Skeletal muscle tissue (tissue), 4 donors: Measurements from ENCODE around the gene MAU2. TPM values are rescaled to one million over a fixed set of nuclear protein-coding genes. Genes with fewer than 3 reads are reported as not detected.

Experiments
- H3K27ac ChIP-seq: one replicate; pipeline ENCODE4 v1.7.0; 2013; ENCODE audit warnings: mild to moderate bottlenecking, low read depth, low read length, inconsistent platforms
- H3K27me3 ChIP-seq, 3 donors: one replicate each; pipeline ENCODE4 v1.7.0; 2013; ENCODE audit warnings: low read length in 3 of 3; ENCODE audit not compliant: control insufficient read depth in 3 of 3, insufficient read depth in 3 of 3
- H3K36me3 ChIP-seq, 3 donors: one replicate each; pipeline ENCODE4 v1.7.0; 2013; ENCODE audit warnings: low read length in 3 of 3; ENCODE audit not compliant: control insufficient read depth in 3 of 3, insufficient read depth in 3 of 3
- H3K4me1 ChIP-seq, 3 donors: one replicate each; pipeline ENCODE4 v1.7.0; 2013; ENCODE audit warnings: low read length in 3 of 3, mild to moderate bottlenecking in 3 of 3; ENCODE audit not compliant: control insufficient read depth in 3 of 3, insufficient read depth in 3 of 3
- H3K4me3 ChIP-seq, 3 donors: one replicate each; pipeline ENCODE4 v1.7.0; 2013; ENCODE audit warnings: low read length in 3 of 3
- H3K9ac ChIP-seq, 3 donors: one replicate each; pipeline ENCODE4 v1.7.0; 2013; ENCODE audit warnings: low read length in 3 of 3, mild to moderate bottlenecking in 3 of 3, moderate library complexity in 2 of 3, low read depth in 1 of 3
- H3K9me3 ChIP-seq, 3 donors: one replicate each; pipeline ENCODE4 v1.7.0; 2013; ENCODE audit warnings: low read length in 3 of 3; ENCODE audit not compliant: control insufficient read depth in 3 of 3
- total RNA-seq: library from RNA; depleted of rRNA; stranded (reverse); fragments of >200 nt; gene quantifications from one replicate; pipeline ENCODE4 v1.2.3, GENCODE V29; 2014
- donor health status: Osteomylitis.

Gene MAU2
- total RNA-seq, 1 donor from 2014 or later = 20.9 TPM

GRCh38 chr19:19355606-19356139 lies 35.0 kb downstream of the MAU2 start:
- H3K27me3 ChIP-seq = no peaks in the 10 kb centered on the region
- H3K4me1 ChIP-seq = no peaks in the 10 kb centered on the region
- H3K4me3 ChIP-seq = no peak overlapping the region
- H3K9me3 ChIP-seq = no peaks in the 10 kb centered on the region
- H3K36me3 ChIP-seq = peaks cover 59 to 69% (median 67%) of the 10 kb centered on the region in 3 donors
- H3K27ac ChIP-seq = no peak overlapping the region
- H3K9ac ChIP-seq = no peak overlapping the region

GRCh38 chr19:19356500-19356899 lies 35.9 kb downstream of the MAU2 start:
- H3K9me3 ChIP-seq = no peaks in the 10 kb centered on the region
- H3K27ac ChIP-seq = no peak overlapping the region
- peaks cover 59 to 67% (median 64%) of the 10 kb centered on the region in 3 donors for H3K36me3 ChIP-seq
- no peaks in the 10 kb centered on the region for H3K27me3 ChIP-seq
- peaks cover 0 to 6% (median 4%) of the 10 kb centered on the region in 3 donors for H3K4me1 ChIP-seq
- no peak overlapping the region for H3K4me3 ChIP-seq
- no peak overlapping the region for H3K9ac ChIP-seq

GRCh38 chr19:19356901-19357566 lies 36.4 kb downstream of the MAU2 start:
- Histone ChIP-seq H3K4me3 (no peak overlapping the region), H3K9me3 (no peaks in the 10 kb centered on the region), H3K27me3 (no peaks in the 10 kb centered on the region), H3K36me3 (peaks cover 59 to 65% (median 62%) of the 10 kb centered on the region in 3 donors), H3K9ac (no peak overlapping the region), H3K27ac (no peak overlapping the region), H3K4me1 (peaks cover 0 to 6% (median 4%) of the 10 kb centered on the region in 3 donors)

- no peaks in the 10 kb centered on the region for H3K9me3 ChIP-seq
- H3K27me3 ChIP-seq = no peaks in the 10 kb centered on the region
- H3K9ac ChIP-seq = no peak overlapping the region
- peaks cover 5 to 10% (median 8%) of the 10 kb centered on the region in 3 donors for H3K4me1 ChIP-seq
- H3K27ac ChIP-seq = no peak overlapping the region
- H3K36me3 ChIP-seq = peaks cover 18 to 24% (median 21%) of the 10 kb centered on the region in 3 donors
- no peak overlapping the region for H3K4me3 ChIP-seq
These were observed 40.5 kb downstream of the MAU2 start for GRCh38 chr19:19361075-19361594.

GRCh38 chr19:19362075-19362474 lies 41.4 kb downstream of the MAU2 start:
- Histone ChIP-seq H3K9me3 (no peaks in the 10 kb centered on the region), H3K4me3 (no peak overlapping the region), H3K36me3 (peaks cover 9 to 16% (median 12%) of the 10 kb centered on the region in 3 donors), H3K27me3 (no peaks in the 10 kb centered on the region), H3K4me1 (peaks cover 8 to 13% (median 13%) of the 10 kb centered on the region in 3 donors), H3K9ac (no peak overlapping the region), H3K27ac (no peak overlapping the region)

GRCh38 chr19:19366434-19367396 lies 46.1 kb downstream of the MAU2 start:
- H3K27ac ChIP-seq = no peak overlapping the region
- peaks cover 7 to 9% (median 8%) of the 10 kb centered on the region in 3 donors for H3K4me1 ChIP-seq
- H3K27me3 ChIP-seq = no peaks in the 10 kb centered on the region
- H3K9me3 ChIP-seq = no peaks in the 10 kb centered on the region
- H3K9ac ChIP-seq = peak overlapping the region in 2 of 3 donors; percentile 10 to 33
- peak overlapping the region in 1 of 3 donors; percentile 13 for H3K4me3 ChIP-seq
- H3K36me3 ChIP-seq = no peaks in the 10 kb centered on the region

GRCh38 chr19:19368087-19368486 lies 47.5 kb downstream of the MAU2 start:
- H3K36me3 ChIP-seq = no peaks in the 10 kb centered on the region
- H3K4me3 ChIP-seq = no peak overlapping the region
- H3K27ac ChIP-seq = no peak overlapping the region
- no peaks in the 10 kb centered on the region for H3K27me3 ChIP-seq
- peaks cover 8 to 12% (median 9%) of the 10 kb centered on the region in 3 donors for H3K4me1 ChIP-seq
- no peak overlapping the region for H3K9ac ChIP-seq
- no peaks in the 10 kb centered on the region for H3K9me3 ChIP-seq

- no peak overlapping the region for H3K4me3 ChIP-seq
- no peak overlapping the region for H3K27ac ChIP-seq
- H3K4me1 ChIP-seq = peaks cover 3 to 8% (median 5%) of the 10 kb centered on the region in 3 donors
- H3K9ac ChIP-seq = no peak overlapping the region
- no peaks in the 10 kb centered on the region for H3K27me3 ChIP-seq
- no peaks in the 10 kb centered on the region for H3K9me3 ChIP-seq
- no peaks in the 10 kb centered on the region for H3K36me3 ChIP-seq
These were observed 50.4 kb downstream of the MAU2 start for GRCh38 chr19:19371059-19371458.

GRCh38 chr19:19372656-19373416 lies 52.2 kb downstream of the MAU2 start:
- Histone ChIP-seq H3K9me3 (no peaks in the 10 kb centered on the region), H3K4me3 (peak overlapping the region in 2 of 3 donors; percentile 41 to 56), H3K4me1 (peaks cover 3 to 7% (median 7%) of the 10 kb centered on the region in 3 donors), H3K27ac (peak overlapping the region; percentile 63), H3K9ac (no peak overlapping the region), H3K27me3 (no peaks in the 10 kb centered on the region), H3K36me3 (no peaks in the 10 kb centered on the region)
